Measurements from ENCODE around the gene FAM171A1. TPM values are rescaled to one million over a fixed set of nuclear protein-coding genes. Genes with fewer than 3 reads are reported as not detected.
"Not testable (repeated sequence)": the region's sequence is repeated elsewhere in the genome, so short reads cannot be mapped to it uniquely, and the experiment has no call there.

Gene FAM171A1
- total RNA-seq, 1 donor from 2014 or later = not detected

DNA sequence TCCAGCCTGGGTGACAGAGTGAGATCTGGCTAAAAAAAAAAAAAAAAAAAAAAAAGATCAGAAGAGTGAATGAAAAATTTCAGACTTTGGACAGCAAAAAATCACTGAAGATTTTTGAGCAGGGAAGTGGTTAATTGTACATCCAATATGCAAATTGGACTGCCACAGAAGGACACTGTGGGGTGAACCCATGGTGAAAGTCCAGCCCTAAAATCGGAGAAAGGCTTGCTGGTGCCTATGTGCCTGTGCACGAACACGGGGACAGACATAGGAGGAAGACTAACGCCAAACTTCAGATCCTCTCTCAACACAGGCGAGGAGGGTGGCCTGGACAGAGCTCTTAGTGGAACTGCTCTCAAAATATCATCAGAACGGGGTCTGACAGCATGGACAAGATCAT is 65.5 kb downstream of the FAM171A1 start:
- no peaks in the 10 kb centered on the region for H3K36me3 Mint-ChIP-seq (ENCODE audit: low read depth)
- intact Hi-C loops (cut with micrococcal nuclease) = no loop called here
- no peak overlapping the region for H3K4me3 Mint-ChIP-seq
- H3K27ac Mint-ChIP-seq = no peak overlapping the region
- no peak for DNase-seq
- no peaks in the 10 kb centered on the region for H3K4me1 Mint-ChIP-seq
- H3K9me3 Mint-ChIP-seq = no peaks in the 10 kb centered on the region
- ChIA-PET POLR2A (no interaction called here), CTCF (no interaction called here)
- peaks cover 15% of the 10 kb centered on the region for H3K27me3 Mint-ChIP-seq
- TF ChIP-seq, protein P1, sequence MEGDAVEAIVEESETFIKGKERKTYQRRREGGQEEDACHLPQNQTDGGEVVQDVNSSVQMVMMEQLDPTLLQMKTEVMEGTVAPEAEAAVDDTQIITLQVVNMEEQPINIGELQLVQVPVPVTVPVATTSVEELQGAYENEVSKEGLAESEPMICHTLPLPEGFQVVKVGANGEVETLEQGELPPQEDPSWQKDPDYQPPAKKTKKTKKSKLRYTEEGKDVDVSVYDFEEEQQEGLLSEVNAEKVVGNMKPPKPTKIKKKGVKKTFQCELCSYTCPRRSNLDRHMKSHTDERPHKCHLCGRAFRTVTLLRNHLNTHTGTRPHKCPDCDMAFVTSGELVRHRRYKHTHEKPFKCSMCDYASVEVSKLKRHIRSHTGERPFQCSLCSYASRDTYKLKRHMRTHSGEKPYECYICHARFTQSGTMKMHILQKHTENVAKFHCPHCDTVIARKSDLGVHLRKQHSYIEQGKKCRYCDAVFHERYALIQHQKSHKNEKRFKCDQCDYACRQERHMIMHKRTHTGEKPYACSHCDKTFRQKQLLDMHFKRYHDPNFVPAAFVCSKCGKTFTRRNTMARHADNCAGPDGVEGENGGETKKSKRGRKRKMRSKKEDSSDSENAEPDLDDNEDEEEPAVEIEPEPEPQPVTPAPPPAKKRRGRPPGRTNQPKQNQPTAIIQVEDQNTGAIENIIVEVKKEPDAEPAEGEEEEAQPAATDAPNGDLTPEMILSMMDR (IDR thresholded peaks at IDR 0.05) = no peak
- ATAC-seq (ENCODE audit: low read depth) = no peak

DNA sequence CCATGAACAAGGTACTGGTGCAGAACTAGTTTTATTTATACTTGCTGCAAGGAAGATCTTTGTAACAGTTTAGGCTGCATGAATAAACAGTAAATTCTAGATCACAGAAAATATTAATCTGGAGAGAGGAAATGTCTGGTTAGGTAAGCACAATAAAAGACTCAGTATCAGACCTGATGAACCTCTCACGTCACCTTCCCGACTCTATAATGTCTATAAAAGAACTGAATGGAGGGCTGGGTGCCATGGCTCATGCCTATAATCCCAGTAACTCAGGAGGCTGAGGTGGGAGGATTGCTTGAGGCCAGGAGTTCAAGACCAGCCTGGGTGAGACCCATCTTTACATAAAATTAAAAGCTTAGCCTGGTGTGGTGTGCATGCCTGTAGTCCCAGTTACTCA is 65.9 kb downstream of the FAM171A1 start:
- H3K27ac Mint-ChIP-seq = no peak overlapping the region
- no peaks in the 10 kb centered on the region for H3K36me3 Mint-ChIP-seq (ENCODE audit: low read depth)
- CTCF ChIA-PET = no interaction called here
- DNase-seq (no peak), ATAC-seq (ENCODE audit: low read depth) (no peak)
- H3K4me3 Mint-ChIP-seq = no peak overlapping the region
- peaks cover 13% of the 10 kb centered on the region for H3K27me3 Mint-ChIP-seq
- TF ChIP-seq, protein P1 (IDR thresholded peaks at IDR 0.05) = no peak
- intact Hi-C loops (cut with micrococcal nuclease) = no loop called here
- no peaks in the 10 kb centered on the region for H3K9me3 Mint-ChIP-seq
- H3K4me1 Mint-ChIP-seq = no peaks in the 10 kb centered on the region
- POLR2A ChIA-PET = no interaction called here

DNA sequence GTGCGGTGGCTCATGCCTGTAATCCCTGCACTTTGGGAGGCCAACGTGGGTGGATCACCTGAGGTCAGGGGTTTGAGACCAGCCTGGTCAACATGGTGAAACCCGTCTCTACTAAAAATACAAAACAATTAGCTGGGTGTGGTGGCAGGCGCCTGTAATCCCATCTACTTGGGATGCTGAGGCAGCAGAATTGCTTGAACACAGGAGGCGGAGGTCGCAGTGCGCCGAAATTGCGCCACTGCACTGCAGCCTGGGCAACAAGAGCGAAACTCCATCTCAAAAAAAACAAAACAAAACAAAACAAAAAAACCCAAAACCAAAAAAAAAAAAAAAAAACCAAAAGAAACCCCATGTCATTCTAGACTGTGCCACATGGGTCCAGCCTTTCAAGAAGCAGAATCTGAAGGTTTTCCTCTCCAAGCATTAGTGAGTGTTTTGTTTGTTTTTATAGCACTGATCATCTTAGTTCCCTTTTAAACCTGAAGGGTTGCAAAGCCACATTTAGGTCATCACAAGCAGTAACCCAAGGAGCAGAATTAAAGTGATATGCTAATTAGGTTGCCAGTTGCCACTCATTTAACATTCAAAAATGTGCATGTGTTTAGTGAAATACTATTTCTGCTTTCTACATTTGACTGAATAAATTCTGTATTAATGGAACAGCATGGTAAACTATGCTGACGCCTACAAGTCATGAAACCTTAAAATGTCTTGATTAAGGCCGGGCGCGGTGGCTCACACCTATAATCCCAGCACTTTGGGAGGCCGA is 68.7 kb downstream of the FAM171A1 start:
- H3K4me1 Mint-ChIP-seq; H3K4me3 Mint-ChIP-seq; DNase-seq; H3K36me3 Mint-ChIP-seq (ENCODE audit: low read depth); H3K27ac Mint-ChIP-seq; H3K9me3 Mint-ChIP-seq; intact Hi-C loops (cut with micrococcal nuclease); POLR2A ChIA-PET; CTCF ChIA-PET; ATAC-seq (ENCODE audit: low read depth): not testable (repeated sequence)
- H3K27me3 Mint-ChIP-seq = peaks cover 13% of the 10 kb centered on the region

DNA sequence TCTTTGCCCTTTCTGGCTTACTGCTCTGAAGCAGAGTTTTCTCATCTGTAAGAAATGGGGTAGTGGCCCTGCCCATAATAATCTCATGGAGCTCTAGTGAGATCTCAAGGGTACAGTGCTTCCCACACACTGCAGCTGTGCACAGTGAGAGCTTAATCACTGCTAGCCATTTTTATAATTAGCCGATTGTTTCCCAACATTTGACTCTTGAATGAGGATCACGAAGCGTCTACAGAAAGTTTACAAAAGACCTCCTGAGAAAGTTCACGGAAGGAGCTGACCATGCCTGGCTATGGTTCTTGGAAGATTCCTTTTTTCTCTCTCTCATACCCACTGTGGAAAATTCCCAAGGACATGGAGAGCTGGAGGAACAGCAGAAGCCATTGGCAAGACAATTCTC is 70.4 kb downstream of the FAM171A1 start:
- no peak for ATAC-seq (ENCODE audit: low read depth)
- Mint-ChIP-seq H3K4me3 (no peak overlapping the region), H3K27me3 (peaks cover 13% of the 10 kb centered on the region), H3K27ac (no peak overlapping the region), H3K36me3 (ENCODE audit: low read depth) (no peaks in the 10 kb centered on the region), H3K4me1 (no peaks in the 10 kb centered on the region), H3K9me3 (no peaks in the 10 kb centered on the region)
- no peak for DNase-seq
- intact Hi-C loops (cut with micrococcal nuclease) = no loop called here
- TF ChIP-seq, protein P1 (IDR thresholded peaks at IDR 0.05) = no peak
- ChIA-PET POLR2A (no interaction called here), CTCF (no interaction called here)

DNA sequence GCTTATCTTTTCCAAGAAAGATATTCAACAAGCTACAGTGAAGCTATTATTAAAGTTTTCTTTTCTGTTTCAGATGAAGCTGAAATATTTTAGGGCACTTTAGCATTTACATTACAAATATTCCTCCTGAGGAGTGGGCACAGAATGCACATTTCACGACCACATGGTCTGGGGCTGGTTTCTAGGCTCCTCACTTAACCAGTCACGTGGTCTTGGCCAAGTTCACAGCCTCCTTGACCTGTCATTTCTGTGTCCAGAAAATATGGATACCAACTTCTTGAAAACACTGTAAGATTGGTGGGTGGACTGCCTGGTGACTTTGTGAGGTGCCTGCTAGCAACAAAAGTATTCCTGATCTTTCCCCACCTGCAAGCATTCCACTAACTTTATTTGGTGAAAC is 70.9 kb downstream of the FAM171A1 start:
- Mint-ChIP-seq H3K9me3 (no peaks in the 10 kb centered on the region), H3K4me1 (no peaks in the 10 kb centered on the region), H3K36me3 (ENCODE audit: low read depth) (no peaks in the 10 kb centered on the region), H3K4me3 (no peak overlapping the region), H3K27me3 (peaks cover 13% of the 10 kb centered on the region), H3K27ac (no peak overlapping the region)
- POLR2A ChIA-PET = no interaction called here
- ATAC-seq (ENCODE audit: low read depth) = no peak
- intact Hi-C loops (cut with micrococcal nuclease) = no loop called here
- no peak for DNase-seq
- CTCF ChIA-PET = no interaction called here
- TF ChIP-seq, protein P1 (IDR thresholded peaks at IDR 0.05) = no peak

DNA sequence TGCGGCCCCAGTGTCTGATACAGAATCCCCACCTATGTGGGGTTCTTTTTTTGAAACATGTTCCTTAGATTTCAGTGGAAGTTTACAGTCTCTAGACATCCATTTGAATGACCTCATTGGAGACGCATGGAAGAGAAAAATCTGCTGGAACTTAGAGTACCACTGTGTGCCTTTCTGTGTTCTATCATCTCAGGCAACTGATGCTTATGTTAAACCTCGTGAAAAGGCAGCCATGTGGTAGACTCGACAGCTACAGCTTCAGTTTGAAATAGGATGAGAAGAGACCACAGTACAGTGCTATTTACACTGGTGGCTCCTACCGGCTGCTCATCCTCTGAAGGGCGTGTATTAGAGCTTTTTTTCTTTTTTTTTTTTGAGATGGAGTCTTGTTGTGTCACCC is 74.4 kb downstream of the FAM171A1 start:
- Mint-ChIP-seq H3K4me1 (no peaks in the 10 kb centered on the region), H3K9me3 (no peaks in the 10 kb centered on the region), H3K36me3 (ENCODE audit: low read depth) (no peaks in the 10 kb centered on the region), H3K27ac (no peak overlapping the region), H3K27me3 (peaks cover 12% of the 10 kb centered on the region), H3K4me3 (no peak overlapping the region)
- ChIA-PET CTCF (no interaction called here), POLR2A (no interaction called here)
- DNase-seq (no peak), ATAC-seq (ENCODE audit: low read depth) (no peak)
- TF ChIP-seq, protein P1 (IDR thresholded peaks at IDR 0.05) = no peak
- intact Hi-C loops (cut with micrococcal nuclease) = no loop called here

Data from activated B cell treated with CpG ODN at 0.5 μM for 24 hours (primary cell).